Fibroblast of skin of left biceps (primary cell): ENCODE data around the gene SLIT1.

ENCODE experiments used
- DNase-seq, 2 experiments: peaks; one replicate each; pipeline ENCODE4 v3.0.0-alpha.2; 2013; ENCODE audit warnings: low read depth in 2 of 2

SLIT1 gene

DNA sequence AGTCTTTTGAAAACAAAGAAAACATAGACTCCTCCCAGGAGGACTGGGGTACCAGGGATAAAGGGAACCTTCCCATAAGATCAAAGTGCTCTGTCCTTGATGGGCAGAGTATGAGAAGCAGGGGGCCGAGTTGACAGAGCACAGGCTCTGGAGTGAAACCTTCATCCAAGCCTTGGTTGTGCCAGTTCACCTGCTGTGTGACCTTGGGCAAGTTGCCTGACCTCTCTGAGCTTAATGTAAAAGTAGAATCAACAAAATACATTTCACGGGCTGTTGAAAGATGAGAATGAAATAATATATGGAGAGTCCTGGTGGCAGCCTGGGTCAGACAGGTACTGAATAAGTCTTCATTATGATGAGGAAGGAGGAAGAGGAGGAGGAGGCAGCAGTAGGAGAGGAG, 69.9 kb downstream of the SLIT1 start:
- no peak for DNase-seq

DNA sequence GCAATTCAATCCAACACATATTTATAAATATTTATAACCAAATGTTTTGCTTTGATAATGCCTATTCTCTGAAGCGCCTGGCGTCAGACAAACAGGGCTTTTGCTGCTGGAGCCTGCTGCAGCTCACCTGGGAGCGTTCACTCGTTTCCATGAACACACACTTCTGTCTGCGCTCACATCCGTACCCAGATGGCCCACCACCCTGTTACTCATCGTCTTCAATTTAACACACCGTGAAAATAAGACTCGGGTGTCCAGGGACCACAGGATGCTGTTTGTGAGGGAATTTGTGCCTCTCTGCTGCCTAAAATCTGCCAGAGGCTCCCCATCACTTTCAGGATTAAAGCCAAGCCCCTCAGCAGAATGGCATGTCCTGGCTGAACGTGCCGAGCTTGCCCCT, 74.1 kb downstream of the SLIT1 start:
- no peak for DNase-seq

DNA sequence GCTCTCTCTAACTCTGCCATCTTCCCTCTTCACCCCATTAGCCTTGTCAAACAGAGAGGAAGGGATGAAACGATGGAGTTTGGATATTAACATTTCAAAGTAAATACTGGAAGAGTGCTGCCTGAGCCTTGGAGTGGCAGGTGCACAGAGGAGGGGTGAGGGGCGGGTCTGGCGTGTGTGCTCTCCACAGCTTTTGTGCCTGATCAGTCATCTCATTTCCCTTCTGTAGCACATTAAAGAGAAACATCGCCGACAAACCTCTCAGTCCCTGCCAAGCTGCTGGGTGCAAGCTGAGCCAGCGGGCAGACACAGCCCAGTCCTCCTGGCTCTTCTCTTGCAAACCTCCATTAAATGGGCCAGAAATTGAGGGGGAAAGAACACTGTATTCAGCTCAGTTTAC, 76.2 kb downstream of the SLIT1 start:
- no peak for DNase-seq

DNA sequence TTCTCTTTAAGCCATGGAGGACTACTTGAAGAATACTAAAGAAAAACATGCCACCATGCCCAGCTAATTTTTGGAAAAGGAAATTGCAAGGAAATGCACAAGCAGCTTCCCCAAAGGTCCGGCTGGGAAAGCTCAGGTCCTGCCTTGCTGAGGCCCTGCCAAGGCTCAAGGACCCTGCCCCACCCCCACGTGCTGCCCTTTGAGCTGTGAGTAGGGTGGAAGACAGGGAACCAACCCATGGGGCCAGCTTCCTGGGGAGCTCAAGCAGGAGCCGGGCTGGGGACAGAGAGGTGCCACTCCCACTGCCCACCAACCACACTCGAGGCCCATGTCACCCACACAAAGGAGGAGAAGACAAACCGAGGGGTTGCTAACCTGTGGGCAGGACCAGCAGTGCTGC, 78.2 kb downstream of the SLIT1 start:
- DNase-seq, result no peak

GRCh38 chr10:97106207-97106606, 79.6 kb downstream of the SLIT1 start:
- no peak for DNase-seq

- DNase-seq, result no peak
Observed at GRCh38 chr10:97105303-97105702, 80.5 kb downstream of the SLIT1 start.

DNA sequence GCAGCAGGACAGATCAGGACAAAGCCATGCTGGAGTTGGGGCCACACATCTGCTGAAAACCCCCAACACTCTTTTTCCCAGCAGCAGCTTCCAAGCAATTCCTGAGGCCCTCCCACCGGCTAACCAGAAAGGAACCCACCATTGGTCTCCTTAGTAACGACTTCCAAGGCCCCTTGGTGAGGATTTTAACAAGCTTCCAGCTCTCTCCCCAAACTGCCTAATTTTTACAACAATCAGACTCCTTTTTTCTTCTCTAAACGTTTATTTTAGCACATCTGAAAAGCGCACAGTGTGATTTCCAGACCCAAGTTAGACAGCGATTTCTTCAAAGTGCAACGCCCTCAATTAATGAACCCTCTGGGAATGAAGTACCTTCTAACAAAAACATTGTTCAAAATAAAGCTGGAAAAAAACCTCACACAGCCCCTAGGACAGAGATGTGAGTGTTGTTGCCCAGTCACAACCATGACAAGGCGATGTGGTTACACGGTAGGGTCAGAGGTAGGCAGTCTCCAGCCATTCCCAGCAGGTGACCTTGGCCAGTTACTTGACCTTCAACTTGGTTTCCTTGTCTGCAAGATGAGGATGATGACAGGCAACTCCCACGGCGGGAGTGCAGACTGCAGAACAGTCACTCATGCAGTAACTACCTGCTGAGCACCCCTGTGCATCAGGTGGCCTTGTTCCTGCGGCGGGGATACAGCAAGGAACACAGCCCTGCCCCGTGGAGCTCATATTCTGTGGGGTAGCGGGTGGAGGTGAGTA, 82.3 kb downstream of the SLIT1 start:
- DNase-seq, result no peak

DNA sequence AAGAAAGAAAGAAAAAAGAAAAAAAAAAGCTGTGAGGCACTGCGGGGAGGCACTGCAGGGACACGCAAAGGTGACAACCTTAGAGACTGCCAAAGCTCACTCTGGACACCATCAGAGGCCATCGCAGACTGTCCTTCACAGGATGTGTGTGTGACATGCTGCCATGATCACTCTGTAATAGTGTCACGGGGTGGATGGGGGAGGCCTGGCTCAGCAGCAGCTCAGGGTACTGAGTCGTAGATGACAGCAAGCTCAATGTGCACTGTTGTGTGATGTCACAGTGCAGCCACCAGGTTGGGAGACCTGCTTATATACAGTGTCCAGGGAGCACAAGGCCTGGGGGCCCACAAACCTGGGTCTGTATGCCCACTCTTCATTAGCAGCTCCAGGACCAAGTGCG, 83.3 kb downstream of the SLIT1 start:
- DNase-seq, result no peak

DNA sequence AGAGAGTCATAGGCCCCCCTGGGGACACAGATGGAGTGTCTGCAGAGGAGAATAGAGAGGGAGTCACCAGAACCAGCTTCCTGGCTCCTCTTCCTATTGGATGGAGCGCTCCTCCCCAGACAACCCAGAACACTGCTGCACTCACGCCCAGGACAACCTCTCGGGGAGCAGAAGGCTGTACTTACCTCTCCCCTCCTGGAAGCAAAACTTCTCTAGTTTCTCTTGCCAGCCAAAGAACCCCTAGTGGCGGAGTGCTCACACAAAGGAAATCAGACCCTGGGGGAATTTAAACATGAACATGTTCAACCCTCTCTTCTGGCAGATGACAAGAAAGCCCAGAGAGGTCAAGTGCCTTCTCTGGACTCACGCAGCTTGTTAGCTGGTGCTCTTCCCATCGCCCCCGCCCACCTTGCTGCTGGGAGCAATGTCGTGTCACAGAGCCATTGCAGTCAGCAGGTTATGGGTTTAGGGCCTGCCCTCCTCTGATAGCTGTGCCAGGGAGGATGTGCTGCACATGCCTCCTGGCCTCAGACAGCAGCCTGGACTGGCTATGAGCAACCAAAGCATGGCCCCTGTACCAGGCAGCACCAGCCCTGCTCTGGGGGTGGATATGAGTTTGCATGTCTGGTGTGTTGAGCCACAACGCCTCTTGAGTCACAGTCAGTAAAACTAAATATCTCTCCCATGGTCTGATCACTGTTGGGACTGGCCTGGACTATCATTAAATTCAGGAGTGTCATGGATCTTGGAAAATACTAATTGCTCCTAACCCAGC, 84.4 kb downstream of the SLIT1 start:
- no peak for DNase-seq

GRCh38 chr10:97100657-97101056, 85.1 kb downstream of the SLIT1 start:
- DNase-seq, result no peak

DNA sequence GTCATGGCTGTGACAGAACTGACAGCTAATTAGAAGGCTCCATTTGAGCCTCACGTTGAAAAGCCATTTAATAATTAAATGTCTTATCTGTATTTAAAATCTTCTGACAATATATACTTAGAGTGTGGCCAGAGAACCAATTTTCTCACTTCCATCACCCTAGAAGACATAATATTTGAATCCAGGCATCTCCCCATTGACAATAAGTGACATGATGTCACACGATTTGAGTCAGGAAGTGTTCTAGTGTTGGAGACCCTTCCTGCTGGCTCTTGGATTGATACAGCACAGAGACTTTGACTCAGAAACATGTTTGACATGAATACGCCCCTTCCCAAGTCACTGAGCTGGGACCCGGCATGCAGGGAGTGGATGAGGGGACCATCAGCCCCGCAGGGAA, 85.9 kb downstream of the SLIT1 start:
- DNase-seq, result no peak

- DNase-seq, result no peak
Observed at GRCh38 chr10:97099089-97099488, 86.7 kb downstream of the SLIT1 start.

DNA sequence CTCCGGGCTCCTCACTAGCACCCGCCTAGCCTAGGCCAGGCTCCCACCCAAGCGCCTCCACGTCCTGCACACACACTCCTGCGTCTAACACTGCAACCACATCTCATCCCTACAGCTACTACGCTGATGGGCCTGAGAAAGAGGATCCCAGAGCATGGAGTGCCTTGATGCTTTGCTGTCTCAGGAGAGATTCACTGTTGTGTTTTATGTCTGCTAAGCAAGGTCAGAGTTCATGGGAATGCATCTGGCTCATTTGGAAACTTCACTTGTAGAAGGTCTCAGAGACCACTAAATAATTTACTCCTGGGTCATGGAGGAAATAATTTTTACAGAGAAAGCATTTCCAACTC, 88.7 kb downstream of the SLIT1 start:
- DNase-seq, result no peak

- no peak for DNase-seq
Observed at GRCh38 chr10:97096261-97097083, 89.3 kb downstream of the SLIT1 start.

DNA sequence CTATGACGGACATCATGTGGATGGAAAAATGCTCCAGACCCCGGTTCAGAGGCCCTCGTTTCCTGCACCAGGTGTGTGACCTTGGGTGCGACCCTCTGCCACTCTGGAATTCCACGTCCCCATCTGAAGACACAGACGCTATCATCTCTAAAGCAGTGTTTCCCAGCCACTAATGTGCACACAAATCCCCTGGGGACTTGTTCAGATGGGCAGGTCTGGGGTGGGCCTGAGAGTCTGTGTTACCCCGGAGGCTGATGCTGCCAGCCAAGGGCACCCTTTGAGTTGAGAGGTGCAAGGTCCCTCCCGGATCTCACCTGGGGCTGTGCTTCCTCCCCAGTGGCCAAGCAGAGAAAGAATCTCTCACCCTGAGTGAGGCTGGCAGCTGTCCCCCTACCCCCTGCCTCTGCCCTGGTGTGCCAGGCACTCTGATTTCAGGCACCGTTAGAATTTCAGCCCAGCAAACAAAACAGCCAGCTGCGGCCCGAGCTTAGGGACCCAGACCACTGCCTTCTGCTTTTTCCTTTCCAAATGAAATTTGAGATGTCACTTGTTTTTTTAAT, 90.0 kb downstream of the SLIT1 start:
- DNase-seq, result no peak

DNA sequence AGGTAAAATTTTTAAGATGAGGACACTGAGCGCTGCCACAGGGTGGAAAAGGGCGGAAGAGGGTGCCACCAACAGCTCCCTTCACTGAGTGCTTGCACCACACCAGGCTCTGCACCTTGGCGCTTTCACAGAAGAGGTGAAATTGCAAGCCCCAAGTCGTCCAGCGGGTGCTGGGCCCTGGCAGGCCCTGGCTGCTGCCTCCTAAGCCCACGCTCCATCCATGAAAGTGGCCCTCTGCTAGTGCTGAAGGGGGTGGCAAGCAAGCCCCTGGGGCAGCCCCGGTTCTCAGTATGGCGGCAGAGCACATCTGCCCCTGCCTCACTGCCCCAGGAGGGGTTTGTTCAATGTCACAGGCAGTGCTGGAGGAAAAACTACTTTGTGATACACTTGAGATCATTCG, 95.1 kb downstream of the SLIT1 start:
- DNase-seq, result no peak

DNA sequence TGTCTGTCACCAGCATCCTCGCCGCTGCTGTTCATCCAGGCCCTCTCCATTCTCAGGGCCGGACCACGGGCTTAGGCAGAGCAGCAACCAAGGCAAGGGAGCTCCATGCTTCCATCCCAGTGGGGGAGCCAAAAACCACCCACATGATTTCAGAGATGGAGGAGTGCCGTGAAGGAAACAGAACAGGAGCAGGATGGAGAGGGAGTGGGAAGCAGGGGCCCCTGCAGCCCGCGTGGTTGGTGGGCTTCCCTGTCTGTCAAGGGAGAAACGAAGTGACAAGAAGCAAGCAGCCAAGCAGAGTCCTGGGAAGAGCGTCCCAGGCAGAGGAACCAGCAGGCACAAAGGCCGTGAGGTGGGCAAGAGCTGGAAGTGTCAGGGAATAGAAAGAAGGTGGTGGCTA, 95.7 kb downstream of the SLIT1 start:
- DNase-seq, result no peak

- DNase-seq, result no peak
Observed at GRCh38 chr10:97089209-97089870, 96.4 kb downstream of the SLIT1 start.

GRCh38 chr10:97087296-97087695, 98.5 kb downstream of the SLIT1 start:
- DNase-seq, result no peak

DNA sequence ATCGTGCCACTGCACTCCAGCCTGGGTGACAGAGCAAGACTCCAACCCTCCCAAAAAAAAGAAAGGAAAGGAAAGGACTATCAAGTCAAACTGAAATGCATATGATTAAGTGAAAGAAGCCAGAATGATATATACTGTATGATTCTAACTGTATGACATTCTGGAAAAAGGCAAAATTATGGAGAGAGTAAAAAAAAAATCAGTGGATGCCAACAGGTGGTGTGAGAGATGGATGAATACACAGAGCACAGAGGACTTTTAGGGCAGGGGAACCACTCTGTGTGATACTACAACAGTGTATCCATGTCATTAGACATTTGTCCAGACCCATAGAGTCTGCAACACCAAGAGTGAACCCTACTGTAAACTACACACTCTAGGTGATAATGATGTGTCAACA, 99.2 kb downstream of the SLIT1 start:
- DNase-seq, result no peak

DNA sequence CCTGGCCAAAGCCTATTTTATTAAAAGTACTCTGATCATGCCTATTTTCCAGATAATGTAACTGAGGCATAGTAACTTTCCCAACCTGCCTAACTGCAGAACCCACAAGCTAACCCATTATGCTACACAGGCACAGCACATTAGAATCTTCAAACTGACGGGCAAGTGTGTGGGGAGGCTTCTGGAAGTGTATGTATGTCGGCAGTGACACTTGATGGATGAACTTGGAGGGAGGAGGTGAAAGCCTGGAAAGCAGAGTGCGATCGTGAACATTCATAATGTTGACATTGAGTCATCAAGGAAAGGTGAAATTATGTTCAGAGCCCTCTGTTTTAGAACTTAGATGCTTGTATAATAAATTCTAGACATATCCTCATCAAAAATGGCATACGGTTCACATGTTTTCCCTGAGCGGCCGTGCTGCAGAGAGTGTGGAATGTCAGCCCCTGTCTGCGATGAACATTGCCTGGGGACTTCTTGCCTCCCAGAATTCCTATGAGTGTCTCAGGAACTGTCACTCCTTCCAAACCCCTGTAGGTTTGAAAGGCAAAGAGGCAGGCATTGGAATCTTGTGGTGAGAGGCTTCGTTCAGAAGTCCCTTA, 102.4 kb downstream of the SLIT1 start:
- DNase-seq, result no peak
